GM21529 (cell line): ENCODE data around the gene MACF1.

Source experiments
- ATAC-seq: cut with Tn5 transposase; IDR thresholded peaks from one replicate; pipeline ENCODE4 v1.9.1; 2021; ENCODE audit not compliant: unreplicated experiment

The MACF1 gene

DNA sequence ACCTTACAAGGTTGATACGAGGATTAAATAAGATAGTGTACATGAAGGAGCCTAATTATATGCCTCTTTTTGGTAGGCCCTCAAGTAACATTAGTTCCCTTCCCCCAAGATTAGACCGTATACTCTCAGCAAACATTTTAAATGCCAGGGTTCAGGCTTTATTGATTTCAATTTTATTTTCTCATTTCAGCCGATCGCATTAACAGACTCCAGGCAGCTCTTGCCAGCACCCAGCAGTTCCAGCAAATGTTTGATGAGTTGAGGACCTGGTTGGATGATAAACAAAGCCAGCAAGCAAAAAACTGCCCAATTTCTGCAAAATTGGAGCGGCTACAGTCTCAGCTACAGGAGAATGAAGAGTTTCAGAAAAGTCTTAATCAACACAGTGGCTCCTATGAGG lies 182.5 kb downstream of the MACF1 start:
- no peak for ATAC-seq

DNA sequence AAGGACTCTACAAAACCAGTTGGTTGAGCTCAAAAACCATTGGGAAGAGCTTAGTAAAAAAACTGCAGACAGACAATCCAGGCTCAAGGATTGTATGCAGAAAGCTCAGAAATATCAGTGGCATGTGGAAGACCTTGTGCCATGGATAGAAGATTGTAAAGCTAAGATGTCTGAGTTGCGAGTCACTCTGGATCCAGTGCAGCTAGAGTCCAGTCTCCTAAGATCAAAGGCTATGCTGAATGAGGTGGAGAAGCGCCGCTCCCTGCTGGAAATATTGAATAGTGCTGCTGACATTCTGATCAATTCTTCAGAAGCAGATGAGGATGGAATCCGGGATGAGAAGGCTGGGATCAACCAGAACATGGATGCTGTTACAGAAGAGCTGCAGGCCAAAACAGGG lies 183.0 kb downstream of the MACF1 start:
- ATAC-seq, result no peak

DNA sequence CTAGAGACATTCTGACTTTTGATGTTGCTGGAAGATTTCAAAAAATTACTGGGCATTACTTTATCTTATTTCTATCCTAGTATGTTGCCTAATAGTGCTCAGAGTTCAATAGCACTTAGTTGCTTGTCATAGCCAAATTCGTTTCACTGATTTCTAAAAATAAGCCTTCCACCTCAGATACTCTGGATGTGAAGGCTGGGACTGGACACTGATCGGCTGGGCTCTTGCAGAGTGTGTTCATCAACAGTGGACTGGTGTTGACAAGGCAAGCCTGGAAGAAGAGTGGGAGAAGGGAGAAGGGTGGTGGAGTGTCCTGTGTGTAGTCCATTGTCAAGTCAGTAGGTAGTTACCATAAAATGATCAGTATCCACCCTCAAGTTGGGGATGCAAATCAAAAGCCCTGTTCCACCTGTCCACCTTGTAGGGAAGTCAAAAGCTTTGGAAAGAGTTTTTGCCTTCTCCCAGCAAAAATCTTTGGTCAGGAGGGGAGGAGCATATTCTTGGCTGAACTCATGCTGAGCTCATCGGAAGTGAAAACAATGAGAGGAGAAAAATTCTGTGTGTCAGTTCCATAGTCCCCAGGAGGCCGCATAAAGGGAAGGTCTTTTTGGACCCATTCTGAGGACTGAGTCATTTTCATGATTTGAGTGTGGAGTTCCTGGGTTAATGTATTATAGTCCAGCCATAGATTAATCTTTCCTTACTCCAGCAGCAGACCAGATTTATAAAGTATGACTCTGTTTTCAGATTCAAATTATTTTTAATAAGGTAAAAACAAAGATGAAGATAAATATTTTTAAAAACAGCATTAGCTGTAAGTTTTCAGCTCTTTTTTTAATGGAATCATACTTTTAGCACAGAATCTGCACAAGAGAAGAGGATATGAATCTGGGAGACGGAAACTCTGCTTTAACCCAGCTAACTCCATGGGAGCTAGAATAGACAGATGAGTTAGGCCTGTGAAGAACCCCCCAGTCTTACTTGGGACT lies 187.5 kb downstream of the MACF1 start:
- no peak for ATAC-seq

DNA sequence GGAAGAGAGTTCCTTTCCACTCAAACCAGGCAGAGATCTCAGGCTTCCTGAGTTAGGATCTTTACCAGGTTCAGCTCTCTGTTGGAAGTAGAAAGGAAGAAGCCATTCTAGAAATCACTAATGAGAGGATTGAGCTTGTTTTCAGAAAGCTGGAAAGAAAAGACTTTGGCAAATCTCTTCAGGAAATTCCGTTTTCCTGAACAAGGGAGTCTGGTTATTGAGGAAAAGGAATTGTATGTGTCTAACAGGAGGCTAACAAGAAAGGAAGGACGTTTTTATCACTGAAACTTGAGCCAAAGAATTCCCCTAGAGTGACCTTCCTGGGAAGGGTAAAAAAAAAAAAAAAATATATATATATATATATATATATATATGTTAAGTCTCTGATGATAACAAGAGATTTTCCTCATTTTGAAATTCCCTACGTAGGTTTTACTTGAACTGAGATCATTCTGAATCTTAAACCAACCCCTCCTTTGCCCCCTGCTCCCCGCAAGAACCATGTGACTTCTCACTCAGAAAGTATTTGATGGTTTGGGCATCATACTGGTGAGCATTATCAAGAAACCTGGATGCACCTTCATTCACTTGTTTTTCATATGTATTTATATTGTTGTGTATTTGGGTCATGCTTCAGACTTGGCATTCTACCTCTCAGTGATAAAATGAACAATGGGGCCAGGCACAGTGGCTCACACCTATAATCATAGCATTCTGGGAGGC lies 188.5 kb downstream of the MACF1 start:
- no peak for ATAC-seq

DNA sequence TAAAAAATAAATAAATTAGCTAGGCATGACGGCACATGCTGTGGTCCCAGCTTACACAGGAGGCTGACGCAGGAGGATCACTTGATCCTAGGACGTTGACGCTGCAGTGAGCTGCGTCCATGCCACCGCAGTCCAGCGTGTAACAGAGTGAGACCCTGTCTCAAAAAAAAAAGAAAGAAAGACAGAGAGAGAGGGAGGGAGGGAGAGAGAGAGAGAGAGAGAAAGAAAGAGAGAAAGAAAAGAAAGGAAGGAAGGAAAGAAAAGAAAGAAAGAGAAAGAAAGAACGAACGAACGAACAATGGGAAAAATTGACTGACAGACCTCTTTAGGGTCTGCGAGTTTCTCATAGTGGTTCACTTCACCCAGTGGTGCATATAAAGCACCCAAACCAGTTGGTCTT lies 189.2 kb downstream of the MACF1 start:
- ATAC-seq, result no peak

DNA sequence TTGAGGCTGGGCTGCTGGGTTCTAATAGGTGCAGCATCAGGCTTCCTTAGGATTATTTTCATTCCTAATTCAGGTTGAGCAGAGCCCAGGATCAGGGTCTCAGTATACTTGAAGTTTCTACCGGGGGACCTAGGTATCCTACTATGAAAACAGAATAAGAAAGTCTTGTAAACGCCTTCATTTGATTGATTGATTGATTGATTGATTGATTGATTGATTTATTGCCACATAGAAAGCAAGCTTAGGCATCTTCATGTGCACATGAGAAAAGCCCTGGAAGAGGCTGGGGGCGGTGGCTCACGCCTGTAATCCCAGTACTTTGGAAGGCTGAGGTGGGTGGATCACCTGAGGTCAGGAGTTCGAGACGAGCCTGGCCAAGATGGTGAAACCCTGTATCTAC lies 189.6 kb downstream of the MACF1 start:
- ATAC-seq, result no peak

DNA sequence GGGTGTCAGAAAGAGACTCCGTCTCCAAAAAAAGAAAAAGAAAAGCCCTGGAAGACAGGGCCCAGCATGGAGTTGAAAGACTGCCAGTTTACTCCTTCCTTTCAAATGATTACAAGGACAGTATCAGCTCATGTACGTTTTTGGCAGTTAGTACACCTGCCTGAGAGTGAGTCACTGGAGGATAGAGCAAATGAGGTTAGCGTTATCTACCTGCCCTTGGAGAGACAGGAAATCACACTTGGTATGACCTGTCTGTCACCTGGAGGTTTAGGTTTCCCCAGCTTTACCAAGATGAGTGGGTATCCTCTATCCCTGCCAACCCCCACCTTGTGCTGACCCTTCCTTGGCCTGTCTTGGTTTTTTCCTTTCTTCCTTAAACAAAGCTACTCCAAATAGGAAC lies 190.1 kb downstream of the MACF1 start:
- ATAC-seq, result no peak

DNA sequence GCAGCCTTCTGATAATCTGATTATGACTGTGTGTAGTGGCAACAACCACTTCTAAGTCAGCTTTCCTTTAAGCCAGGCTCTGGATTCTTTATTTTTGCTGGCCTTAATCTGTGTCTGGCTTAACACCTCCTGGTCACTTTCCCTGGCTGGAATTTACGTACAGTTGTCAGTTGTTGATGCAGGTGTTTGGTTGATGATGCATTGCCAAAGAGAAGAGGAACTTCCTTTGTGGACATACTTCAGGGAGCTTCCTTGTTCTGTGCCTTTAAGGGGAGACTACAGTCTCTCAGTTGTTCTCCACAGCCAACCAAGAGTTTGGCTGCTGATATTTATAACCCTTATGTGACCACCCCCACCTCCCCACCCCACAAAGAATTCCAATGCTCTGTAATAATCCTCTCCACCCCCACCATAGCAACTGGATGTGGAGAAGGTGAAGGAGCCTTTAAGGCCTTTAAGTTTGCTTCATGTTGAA lies 190.9 kb downstream of the MACF1 start:
- ATAC-seq, result no peak

DNA sequence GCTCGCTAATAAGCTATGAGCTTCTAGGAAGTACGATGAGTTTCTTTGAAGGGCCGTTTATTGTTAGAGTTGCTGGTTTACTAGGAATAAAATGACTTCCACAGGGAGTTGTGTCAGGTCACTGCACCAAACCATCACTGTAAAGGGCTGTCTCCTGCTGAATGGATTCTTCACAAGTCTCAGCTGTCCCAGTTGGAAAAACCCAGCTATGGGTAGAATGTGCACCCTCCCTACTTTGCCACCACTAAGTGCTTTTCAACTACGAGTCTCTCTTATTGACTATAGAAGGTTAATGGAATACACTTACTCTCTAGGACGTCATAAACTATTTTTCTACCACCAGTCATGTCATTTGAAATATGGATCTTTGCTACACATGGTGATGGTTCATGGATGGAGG lies 192.2 kb downstream of the MACF1 start:
- ATAC-seq, result no peak

DNA sequence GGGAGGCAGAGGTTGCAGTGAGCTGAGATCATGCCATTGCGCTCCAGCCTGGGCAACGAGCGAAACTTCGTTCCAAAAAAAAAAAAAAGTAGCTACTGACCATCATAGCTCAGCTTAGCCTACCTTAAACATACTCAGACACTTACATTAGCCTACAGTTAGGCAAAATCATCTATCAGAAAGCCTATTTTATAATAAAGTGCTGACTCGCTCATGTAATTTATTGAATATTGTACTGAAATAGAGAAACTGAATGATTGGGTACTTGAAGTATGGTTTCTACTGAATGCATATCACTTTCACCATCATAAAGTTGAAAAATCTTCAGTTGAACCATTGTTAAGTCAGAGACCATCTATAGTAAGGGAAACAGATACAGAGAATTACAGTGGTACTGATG lies 193.0 kb downstream of the MACF1 start:
- no peak for ATAC-seq

DNA sequence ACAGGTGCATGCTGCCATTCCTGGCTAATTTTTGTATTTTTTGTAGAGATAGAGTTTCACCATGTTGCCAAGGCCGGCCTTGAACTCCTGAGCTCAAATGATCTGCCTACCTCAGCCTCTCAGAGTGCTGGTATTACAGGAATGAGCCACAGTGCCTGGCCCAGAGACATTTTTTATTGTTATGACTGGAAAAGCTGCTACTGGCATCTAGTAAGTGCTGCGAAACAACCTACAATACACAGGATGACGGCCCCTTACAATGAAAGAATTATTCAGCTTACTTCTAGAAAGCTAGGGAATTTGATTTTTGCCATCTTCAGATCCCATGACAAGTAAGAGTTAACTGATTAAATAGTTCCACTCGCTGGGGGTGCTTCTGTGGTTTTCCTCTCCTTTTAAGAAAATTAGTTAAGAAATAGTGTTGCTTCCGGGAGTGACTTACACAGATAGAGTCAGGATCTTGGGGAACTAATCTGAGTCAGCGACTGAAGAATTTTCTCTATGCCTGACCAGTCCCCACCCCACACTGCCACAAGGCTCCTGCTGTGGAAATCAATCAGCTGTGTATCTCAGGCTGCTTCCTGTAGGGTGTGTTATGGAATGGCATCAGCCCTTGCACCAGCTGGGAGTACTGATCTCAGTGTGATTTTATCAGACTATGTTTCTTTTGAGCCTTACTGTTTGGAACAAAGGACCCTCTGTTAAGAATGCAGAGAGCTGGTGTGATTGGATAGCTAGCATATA lies 194.0 kb downstream of the MACF1 start:
- peak; percentile 51 for ATAC-seq

DNA sequence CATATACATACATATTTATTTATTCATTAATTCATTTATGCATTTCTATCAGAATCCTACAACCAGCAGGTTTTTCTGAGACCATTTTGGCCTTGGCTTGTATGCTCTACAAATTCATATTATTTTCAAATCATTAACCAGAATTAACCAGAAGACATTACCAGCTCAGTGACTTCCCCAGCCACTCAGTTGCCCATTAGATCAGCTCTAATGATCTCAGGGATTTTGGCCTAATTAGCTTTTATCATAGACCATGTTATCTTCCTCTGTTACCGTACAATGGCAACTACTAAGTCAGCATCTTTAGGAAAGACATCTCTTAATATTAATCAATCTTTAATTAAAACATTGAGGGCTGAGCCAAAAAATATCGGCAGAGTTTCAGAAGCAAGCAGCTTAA lies 196.6 kb downstream of the MACF1 start:
- no peak for ATAC-seq

DNA sequence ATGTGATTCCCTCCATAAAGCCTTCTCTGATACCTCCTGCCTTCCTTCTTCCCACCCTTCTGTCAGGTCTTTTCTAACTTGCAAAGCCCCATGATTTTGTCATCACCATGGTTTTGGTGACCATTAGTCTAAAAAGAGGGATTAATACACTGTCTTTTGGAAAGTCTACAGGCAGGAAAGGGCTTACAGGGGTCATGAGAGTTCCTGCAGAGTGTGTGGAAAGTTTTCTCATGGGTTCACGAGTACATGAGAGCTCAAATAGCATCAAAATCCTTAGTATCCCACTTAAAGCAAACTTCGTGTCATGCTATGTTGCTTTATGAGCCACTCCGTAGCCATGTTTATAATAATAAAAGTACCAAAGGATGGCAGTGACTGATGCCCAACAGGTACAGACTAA lies 200.4 kb downstream of the MACF1 start:
- no peak for ATAC-seq

DNA sequence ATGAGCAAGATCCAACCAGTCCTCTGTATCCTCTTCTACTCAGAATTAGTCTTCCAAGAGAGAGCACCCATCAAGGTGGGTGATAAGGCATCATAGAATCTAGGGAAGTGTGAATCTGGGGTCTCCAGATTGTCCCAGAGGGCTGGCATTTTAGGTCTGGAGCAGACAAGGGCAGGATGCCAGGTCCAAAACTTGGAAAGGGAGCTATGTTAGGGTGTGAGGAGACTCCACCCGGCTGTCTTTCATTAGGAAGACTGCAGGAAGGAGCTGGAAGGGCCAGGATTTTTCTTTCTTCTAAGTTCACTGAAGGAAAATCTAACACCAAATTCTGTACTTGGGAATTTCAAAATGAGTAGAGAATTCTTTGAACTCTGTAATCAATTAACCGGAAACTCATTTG lies 200.9 kb downstream of the MACF1 start:
- ATAC-seq, result no peak

DNA sequence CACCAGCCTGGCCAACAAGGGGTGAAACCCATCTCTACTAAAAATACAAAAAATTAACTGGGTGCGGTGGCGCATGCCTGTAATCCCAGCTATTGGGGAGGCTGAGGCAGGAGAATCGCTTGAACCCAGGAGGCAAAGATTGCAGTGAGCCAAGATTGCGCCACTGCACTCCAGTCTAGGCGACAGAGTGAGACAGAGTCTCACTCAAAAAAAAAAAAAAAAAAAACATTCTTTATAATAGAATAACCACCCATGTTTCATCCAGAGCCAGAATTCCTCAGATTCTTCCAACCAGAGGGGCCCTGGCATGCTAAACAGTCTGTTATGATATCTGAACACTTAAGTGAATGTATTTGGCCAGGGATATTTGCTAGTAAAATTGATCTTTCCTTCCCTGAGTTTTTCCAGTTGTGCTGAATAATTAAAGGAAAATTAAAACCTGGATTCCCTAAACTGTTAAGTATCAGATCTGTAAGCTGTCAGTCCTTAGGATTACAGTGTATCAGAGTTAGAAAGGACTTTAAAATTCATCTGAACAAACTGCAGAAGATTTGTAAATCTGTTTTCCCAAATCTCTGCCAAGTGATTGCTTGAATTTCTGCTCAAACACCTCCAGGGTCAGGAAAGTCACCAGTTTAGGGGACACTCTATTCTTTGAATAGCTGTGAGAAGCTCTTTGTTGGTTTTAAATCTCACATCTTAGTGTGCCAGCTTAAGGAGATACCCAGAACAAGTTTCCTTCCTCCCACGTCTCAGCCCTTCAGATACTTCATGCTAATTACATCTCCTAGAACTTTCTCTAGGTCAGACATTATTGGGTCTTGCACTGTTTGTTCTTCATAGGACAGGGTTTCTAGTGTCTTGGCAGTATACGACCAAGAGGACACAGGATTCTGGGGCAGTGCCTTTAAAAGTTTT lies 202.3 kb downstream of the MACF1 start:
- ATAC-seq, result no peak

DNA sequence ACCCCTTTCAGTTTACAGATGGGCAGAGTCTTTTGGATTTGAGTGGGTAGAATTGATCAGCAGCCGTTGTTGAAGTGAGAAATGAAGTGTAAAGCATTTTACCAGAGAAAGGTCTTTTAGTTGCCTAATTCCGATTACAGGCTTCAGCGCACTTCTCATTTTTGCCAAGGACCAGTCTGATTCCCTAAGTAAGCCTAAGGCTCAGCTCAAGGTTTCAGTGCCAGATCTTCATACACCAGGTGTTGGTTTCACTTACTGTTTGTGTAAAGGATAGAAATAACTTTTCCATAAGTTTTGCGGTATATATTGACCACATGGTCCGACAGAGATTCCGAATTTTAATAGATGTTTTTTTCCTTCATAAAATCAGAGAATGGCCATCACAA lies 203.0 kb downstream of the MACF1 start:
- no peak for ATAC-seq

DNA sequence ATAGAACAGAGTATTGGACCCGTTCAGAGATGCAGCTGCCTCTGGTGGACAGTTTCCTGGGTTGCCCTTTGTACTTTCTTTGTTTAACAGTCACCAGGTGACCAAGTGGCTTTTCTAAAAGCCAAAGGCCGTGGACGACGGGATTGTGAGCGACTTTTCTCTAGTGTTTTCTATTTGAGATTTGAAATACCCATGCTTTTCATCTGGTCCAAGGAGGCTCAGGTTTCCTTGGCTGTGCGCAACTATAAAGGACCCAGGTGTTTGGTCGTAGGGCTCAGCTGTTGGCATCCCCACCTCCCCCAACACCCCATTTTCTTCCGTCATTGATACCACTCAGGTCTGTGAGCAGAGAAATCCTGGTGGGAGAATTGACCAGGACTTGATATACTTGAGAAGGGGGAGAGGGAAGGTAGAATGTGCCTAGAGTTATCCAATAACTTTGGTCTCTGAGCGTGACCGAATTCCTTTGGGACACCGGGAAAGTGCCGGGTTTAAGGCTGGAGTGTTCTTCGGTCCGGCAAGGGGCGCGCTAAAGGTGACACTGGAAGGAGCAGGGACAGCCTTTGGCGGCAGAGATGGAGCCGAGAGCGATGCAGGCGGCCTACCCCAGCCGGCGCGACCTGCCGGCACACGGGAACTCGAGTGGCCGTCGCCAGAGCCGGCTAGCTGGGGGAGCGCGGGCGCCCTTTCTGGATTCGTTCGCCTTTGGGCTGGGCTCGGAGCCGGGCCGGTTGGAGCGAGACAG lies 203.6 kb downstream of the MACF1 start:
- no peak for ATAC-seq

DNA sequence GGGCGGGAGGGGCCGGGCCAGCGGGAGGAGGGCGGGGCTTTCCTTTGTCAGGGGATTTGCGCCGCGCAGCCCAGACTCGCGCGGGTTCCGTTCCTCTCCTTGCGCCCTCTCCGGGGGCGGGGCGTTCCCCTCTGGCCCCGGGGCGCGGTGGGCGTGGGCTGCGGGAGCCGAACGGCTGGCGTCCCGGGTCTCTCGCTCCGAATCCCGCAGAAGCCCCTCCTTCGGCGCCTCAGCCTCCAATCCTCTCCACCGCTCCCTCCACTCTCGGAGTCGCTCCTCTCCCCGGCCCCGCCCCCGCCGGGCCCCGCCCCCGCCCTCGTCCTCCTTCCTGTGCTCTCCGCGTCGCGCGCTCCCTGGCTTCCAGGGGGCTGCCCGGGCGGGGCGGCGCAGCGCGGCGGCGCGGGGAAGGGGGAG lies 204.2 kb downstream of the MACF1 start:
- ATAC-seq, result peak; percentile 76

DNA sequence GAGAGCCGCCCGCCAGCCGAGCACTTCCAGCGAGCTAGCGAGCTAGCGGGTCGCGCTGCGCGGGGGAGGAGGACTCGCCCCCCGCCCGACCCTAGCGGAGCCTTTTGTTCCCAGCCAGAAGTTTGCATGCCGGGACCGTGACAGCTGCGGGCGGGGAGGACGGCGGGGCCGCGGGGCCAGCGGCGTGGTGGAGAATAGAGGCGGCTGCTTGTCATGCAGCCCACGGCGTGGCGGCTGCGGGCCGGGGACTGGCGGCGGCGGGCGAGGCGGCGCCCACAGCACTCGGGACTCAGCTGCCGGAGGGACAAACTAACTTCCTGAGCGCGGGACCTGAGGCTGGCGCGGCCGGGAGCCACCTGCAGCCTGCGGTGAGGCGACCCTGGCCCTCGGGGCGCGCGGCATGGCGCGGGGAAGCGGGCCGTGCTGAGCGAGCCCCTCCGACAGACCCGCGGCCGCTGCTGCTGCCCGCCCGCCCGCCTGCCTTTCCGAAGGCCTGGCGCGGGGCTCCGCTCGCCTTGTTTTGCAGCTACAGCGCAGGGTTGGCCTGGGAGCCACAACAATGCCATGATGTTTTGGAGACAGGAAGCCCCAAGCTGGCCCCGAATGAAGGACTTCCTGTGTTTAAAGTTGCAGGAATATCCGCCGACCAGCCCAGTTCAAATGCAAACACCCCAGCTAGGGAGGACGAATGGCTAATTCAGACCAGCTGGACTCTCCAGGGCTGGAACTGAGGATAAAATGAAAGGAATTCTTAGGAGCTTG lies 204.7 kb downstream of the MACF1 start:
- peak; percentile 18 for ATAC-seq
